H9 (cell line): ENCODE measurements around the gene TTC39A. TPM values are rescaled to one million over a fixed set of nuclear protein-coding genes. Genes with fewer than 3 reads are reported as not detected.

ENCODE experiments used
- DNase-seq: peaks from one replicate; pipeline ENCODE4 v3.0.0-alpha.2; 2017
- H2AFZ ChIP-seq: one replicate; pipeline ENCODE4 v1.6.1; 2013; ENCODE audit warnings: mild to moderate bottlenecking, low read length, control low read depth, moderate library complexity
- H2AK5ac ChIP-seq: 2 replicates; pipeline ENCODE4 v1.6.1; 2013; ENCODE audit warnings: low read length, control low read depth, mixed read lengths; ENCODE audit not compliant: insufficient read length
- H2BK120ac ChIP-seq: one replicate; pipeline ENCODE4 v1.6.1; 2013; ENCODE audit warnings: low read depth, mild to moderate bottlenecking, low read length, control low read depth, inconsistent platforms; ENCODE audit not compliant: poor library complexity, severe bottlenecking
- H2BK12ac ChIP-seq: 2 replicates; pipeline ENCODE4 v1.6.1; 2013; ENCODE audit warnings: low read length, control low read depth, mixed read lengths, low read depth; ENCODE audit not compliant: insufficient read length
- H2BK15ac ChIP-seq: 2 replicates; pipeline ENCODE4 v1.6.1; 2013; ENCODE audit warnings: low read depth, low read length, control low read depth
- H2BK20ac ChIP-seq: one replicate; pipeline ENCODE4 v1.6.1; 2013; ENCODE audit warnings: low read depth, mild to moderate bottlenecking, low read length, control low read depth, inconsistent platforms; ENCODE audit not compliant: poor library complexity, severe bottlenecking
- H2BK5ac ChIP-seq: 2 replicates; pipeline ENCODE4 v1.6.1; 2013; ENCODE audit warnings: low read length, control low read depth, mixed read lengths; ENCODE audit not compliant: insufficient read length
- H3K14ac ChIP-seq: 2 replicates; pipeline ENCODE4 v1.6.1; 2013; ENCODE audit warnings: low read length, control low read depth; ENCODE audit not compliant: insufficient read depth
- H3K18ac ChIP-seq: 2 replicates; pipeline ENCODE4 v1.6.1; 2013; ENCODE audit warnings: low read depth, mild to moderate bottlenecking, mixed read lengths, low read length, control low read depth; ENCODE audit not compliant: insufficient read length
- H3K23ac ChIP-seq: 2 replicates; pipeline ENCODE4 v1.6.1; 2013; ENCODE audit warnings: low read length, control low read depth, mixed read lengths, low read depth; ENCODE audit not compliant: insufficient read length
- H3K23me2 ChIP-seq: 2 replicates; pipeline ENCODE4 v1.6.1; 2013; ENCODE audit warnings: low read depth, mild to moderate bottlenecking, mixed read lengths, low read length, control low read depth; ENCODE audit not compliant: insufficient read length, poor library complexity, severe bottlenecking
- H3K27ac ChIP-seq: 2 replicates; pipeline ENCODE4 v1.5.1; 2013; ENCODE audit warnings: low read length, control low read depth, mixed read lengths, low read depth; ENCODE audit not compliant: insufficient read length
- H3K27me3 ChIP-seq: 2 replicates; pipeline ENCODE4 v1.6.1; 2013; ENCODE audit warnings: low read length, control low read depth, inconsistent platforms; ENCODE audit not compliant: insufficient read depth
- H3K4ac ChIP-seq: 2 replicates; pipeline ENCODE4 v1.6.1; 2013; ENCODE audit warnings: low read depth, mild to moderate bottlenecking, control low read depth, inconsistent platforms, low read length, moderate library complexity
- H3K4me1 ChIP-seq: 2 replicates; pipeline ENCODE4 v1.6.1; 2013; ENCODE audit warnings: low read length, control low read depth, inconsistent platforms; ENCODE audit not compliant: insufficient read depth
- H3K4me2 ChIP-seq: 2 replicates; pipeline ENCODE4 v1.6.1; 2013; ENCODE audit warnings: low read length, control low read depth, mixed read lengths; ENCODE audit not compliant: insufficient read length, insufficient read depth
- H3K56ac ChIP-seq: 2 replicates; pipeline ENCODE4 v1.6.1; 2013; ENCODE audit warnings: low read depth, mild to moderate bottlenecking, mixed read lengths, low read length, control low read depth; ENCODE audit not compliant: insufficient read length
- H3K79me1 ChIP-seq: 2 replicates; pipeline ENCODE4 v1.6.1; 2013; ENCODE audit warnings: low read depth, mild to moderate bottlenecking, moderate library complexity, low read length, control low read depth, inconsistent platforms; ENCODE audit not compliant: insufficient read depth, poor library complexity, severe bottlenecking
- H3K79me2 ChIP-seq: 2 replicates; pipeline ENCODE4 v1.6.1; 2013; ENCODE audit warnings: low read length, control low read depth, inconsistent platforms; ENCODE audit not compliant: insufficient read depth
- H3K9ac ChIP-seq: 2 replicates; pipeline ENCODE4 v1.6.1; 2013; ENCODE audit warnings: low read length, control low read depth, mixed read lengths; ENCODE audit not compliant: insufficient read length; ENCODE audit errors: extremely low read depth
- H3K9me3 ChIP-seq: one replicate; pipeline ENCODE4 v1.6.1; 2013; ENCODE audit warnings: low read depth, low read length, inconsistent platforms; ENCODE audit not compliant: control insufficient read depth
- H3T11ph ChIP-seq: one replicate; pipeline ENCODE4 v1.6.1; 2013; ENCODE audit warnings: mild to moderate bottlenecking, low read length, control low read depth, inconsistent platforms
- H4K20me1 ChIP-seq: one replicate; pipeline ENCODE4 v1.6.1; 2013; ENCODE audit not compliant: control insufficient read depth, insufficient read length, insufficient read depth
- H4K5ac ChIP-seq: 2 replicates; pipeline ENCODE4 v1.6.1; 2013; ENCODE audit warnings: low read depth, mild to moderate bottlenecking, mixed read lengths, low read length, control low read depth; ENCODE audit not compliant: insufficient read length
- H4K8ac ChIP-seq: replicated peaks from 2 replicates; pipeline ENCODE4 v1.6.1; 2013; ENCODE audit warnings: low read length, control low read depth, mixed read lengths, low read depth; ENCODE audit not compliant: insufficient read length
- H4K91ac ChIP-seq: 2 replicates; pipeline ENCODE4 v1.6.1; 2013; ENCODE audit warnings: low read depth, mild to moderate bottlenecking, moderate library complexity, mixed read lengths, low read length, control low read depth; ENCODE audit not compliant: insufficient read length
- H3K27ac Mint-ChIP-seq, 3 experiments: 2 replicates in 2 of 3; 3 replicates in 1 of 3; pipeline ENCODE4 v1.8.0; 2020 to 2021; ENCODE audit warnings: mixed read lengths in 3 of 3, mild to moderate bottlenecking in 1 of 3, moderate library complexity in 1 of 3
- H3K27me3 Mint-ChIP-seq: 2 replicates; pipeline ENCODE4 v1.8.0; 2021; ENCODE audit warnings: low read depth, mild to moderate bottlenecking, moderate library complexity, mixed read lengths
- H3K36me3 Mint-ChIP-seq, 3 experiments: 2 replicates in 2 of 3; 3 replicates in 1 of 3; pipeline ENCODE4 v1.8.0; 2020 to 2021; ENCODE audit warnings: low read depth in 3 of 3, mixed read lengths in 3 of 3; ENCODE audit not compliant: insufficient read depth in 1 of 3
- H3K4me1 Mint-ChIP-seq, 2 experiments: 2 replicates each; pipeline ENCODE4 v1.8.0; 2020; ENCODE audit warnings: mixed read lengths in 2 of 2
- H3K4me3 Mint-ChIP-seq, 2 experiments: 2 replicates in 1 of 2; 3 replicates in 1 of 2; pipeline ENCODE4 v1.8.0; 2020 to 2021; ENCODE audit warnings: mild to moderate bottlenecking in 2 of 2, mixed read lengths in 2 of 2, moderate library complexity in 1 of 2
- H3K9me3 Mint-ChIP-seq, 2 experiments: 2 replicates in 1 of 2; 3 replicates in 1 of 2; pipeline ENCODE4 v1.8.0; 2020; ENCODE audit warnings: mild to moderate bottlenecking in 2 of 2, mixed read lengths in 2 of 2, moderate library complexity in 1 of 2
- WGBS: extraction: QIAGEN DNeasy Blood & Tissue Kit; methylation state at CpG from one replicate; pipeline ENCODE4 v1.1.7; 2013; ENCODE audit warnings: missing lambda C conversion rate, low lambda C conversion rate, mixed read lengths; ENCODE audit not compliant: insufficient read length; ENCODE audit errors: extremely low coverage; 5-methylcytosine and 5-hydroxymethylcytosine counted together
- total RNA-seq: library from RNA; stranded (reverse); gene quantifications from 2 replicates; pipeline ENCODE4 v1.2.1, GENCODE V29; 2021
- TF ChIP-seq, protein P1 (sequence below): fragments of 200-600 bp; sonication (generic); conservative IDR thresholded peaks from 3 replicates; pipeline ENCODE4 v1.8.0; 2021; ENCODE audit warnings: antibody characterized with exemption, mild to moderate bottlenecking

The TTC39A gene
- total RNA-seq, 1 experiment from 2014 or later = 7.7 TPM

DNA sequence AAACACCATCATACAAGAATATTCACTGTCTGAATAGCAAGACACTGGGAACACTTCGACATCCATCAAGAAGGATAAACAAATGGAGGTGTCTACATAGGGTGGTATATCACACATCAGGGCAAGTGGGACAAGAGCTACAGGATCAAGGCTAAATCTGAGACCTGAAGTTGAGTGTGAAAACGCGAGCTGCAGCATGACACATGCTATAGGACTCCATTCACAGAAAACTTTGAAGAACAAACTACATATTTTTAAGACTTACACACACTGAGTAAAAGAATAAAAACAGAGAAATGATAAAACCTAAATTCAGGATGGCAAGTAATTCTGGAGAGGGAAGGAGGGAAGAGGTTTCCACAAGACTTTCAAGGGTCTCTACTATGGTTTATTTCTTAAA lies 2.1 kb downstream of the TTC39A start:
- Histone ChIP-seq H3K4me2 (no peak overlapping the region), H3K9ac (no peak overlapping the region), H3K56ac (no peak overlapping the region), H3K27me3 (no peaks in the 10 kb centered on the region; the same call in 1 of the 2 replicates), H4K91ac (no peak overlapping the region), H2AK5ac (no peak overlapping the region), H2BK120ac (no peak overlapping the region), H3K9me3 (no peaks in the 10 kb centered on the region), H3K18ac (no peak overlapping the region), H3K4ac (no peak overlapping the region), H4K5ac (no peak overlapping the region), H3T11ph (no peak overlapping the region), H2BK15ac (no peak overlapping the region), H3K4me1 (peaks cover 3% of the 10 kb centered on the region; the same call in 1 of the 2 replicates), H2AFZ (no peak overlapping the region), H4K8ac (no peak overlapping the region), H3K14ac (no peak overlapping the region), H3K23ac (no peak overlapping the region), H4K20me1 (no peaks in the 10 kb centered on the region), H3K79me2 (no peaks in the 10 kb centered on the region), H3K79me1 (no peaks in the 10 kb centered on the region), H2BK12ac (no peak overlapping the region), H3K27ac (no peak overlapping the region), H3K23me2 (peaks cover 6% of the 10 kb centered on the region), H2BK5ac (no peak overlapping the region), H2BK20ac (no peak overlapping the region)
- Mint-ChIP-seq H3K9me3 (no peaks in the 10 kb centered on the region), H3K36me3 (no peaks in the 10 kb centered on the region), H3K4me3 (no peak overlapping the region), H3K4me1 (peaks cover 23 to 35% of the 10 kb centered on the region in 2 experiments), H3K27me3 (peaks cover 24% of the 10 kb centered on the region), H3K27ac (no peak overlapping the region)
- no CpG with 5 or more reads among the region's 3 CpGs for WGBS
- no peak for DNase-seq
- TF ChIP-seq, protein P1, sequence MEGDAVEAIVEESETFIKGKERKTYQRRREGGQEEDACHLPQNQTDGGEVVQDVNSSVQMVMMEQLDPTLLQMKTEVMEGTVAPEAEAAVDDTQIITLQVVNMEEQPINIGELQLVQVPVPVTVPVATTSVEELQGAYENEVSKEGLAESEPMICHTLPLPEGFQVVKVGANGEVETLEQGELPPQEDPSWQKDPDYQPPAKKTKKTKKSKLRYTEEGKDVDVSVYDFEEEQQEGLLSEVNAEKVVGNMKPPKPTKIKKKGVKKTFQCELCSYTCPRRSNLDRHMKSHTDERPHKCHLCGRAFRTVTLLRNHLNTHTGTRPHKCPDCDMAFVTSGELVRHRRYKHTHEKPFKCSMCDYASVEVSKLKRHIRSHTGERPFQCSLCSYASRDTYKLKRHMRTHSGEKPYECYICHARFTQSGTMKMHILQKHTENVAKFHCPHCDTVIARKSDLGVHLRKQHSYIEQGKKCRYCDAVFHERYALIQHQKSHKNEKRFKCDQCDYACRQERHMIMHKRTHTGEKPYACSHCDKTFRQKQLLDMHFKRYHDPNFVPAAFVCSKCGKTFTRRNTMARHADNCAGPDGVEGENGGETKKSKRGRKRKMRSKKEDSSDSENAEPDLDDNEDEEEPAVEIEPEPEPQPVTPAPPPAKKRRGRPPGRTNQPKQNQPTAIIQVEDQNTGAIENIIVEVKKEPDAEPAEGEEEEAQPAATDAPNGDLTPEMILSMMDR = no peak
